Measurements from ENCODE around the gene BOK.

DNA sequence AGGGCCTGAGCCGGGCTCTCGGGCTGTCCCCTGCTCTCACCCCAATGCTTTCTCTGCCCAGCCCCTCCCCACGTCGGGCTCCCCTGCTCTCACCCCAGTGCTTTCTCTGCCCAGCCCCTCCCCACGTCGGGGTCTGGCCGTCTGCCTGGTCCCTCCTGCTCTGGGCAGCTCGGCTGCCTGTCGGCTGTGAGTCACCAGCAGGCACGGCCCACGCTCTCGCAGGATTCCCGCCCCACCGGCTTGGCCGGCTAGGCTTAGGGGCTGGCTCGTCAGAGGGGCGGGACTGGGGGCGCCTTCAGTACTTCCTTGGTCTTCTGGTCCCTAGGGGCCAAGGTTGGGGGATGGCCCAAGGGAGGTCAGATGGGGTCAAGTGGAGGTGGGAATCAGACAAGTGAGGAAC, 3.3 kb downstream of the BOK start:
- TF ChIP-seq, protein P1, sequence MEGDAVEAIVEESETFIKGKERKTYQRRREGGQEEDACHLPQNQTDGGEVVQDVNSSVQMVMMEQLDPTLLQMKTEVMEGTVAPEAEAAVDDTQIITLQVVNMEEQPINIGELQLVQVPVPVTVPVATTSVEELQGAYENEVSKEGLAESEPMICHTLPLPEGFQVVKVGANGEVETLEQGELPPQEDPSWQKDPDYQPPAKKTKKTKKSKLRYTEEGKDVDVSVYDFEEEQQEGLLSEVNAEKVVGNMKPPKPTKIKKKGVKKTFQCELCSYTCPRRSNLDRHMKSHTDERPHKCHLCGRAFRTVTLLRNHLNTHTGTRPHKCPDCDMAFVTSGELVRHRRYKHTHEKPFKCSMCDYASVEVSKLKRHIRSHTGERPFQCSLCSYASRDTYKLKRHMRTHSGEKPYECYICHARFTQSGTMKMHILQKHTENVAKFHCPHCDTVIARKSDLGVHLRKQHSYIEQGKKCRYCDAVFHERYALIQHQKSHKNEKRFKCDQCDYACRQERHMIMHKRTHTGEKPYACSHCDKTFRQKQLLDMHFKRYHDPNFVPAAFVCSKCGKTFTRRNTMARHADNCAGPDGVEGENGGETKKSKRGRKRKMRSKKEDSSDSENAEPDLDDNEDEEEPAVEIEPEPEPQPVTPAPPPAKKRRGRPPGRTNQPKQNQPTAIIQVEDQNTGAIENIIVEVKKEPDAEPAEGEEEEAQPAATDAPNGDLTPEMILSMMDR (conservative IDR thresholded peaks at IDR 0.05 in 1 of 2, IDR thresholded peaks at IDR 0.05 in 1 of 2; ENCODE audit: low read depth in 1 of 2, low read length in 2 of 2) = no peak
- TF ChIP-seq EZH2 (IDR thresholded peaks at IDR 0.05; ENCODE audit: low read length, missing control alignments) = no peak

All from fibroblast of lung (primary cell).